Cardiac fibroblast (primary cell): ENCODE measurements around the gene PRKCA.

Source experiments
- DNase-seq, 2 donors: peaks; one replicate each; pipeline versions ENCODE4 v3.0.0 to v3.0.0-alpha.2; 2010; ENCODE audit warnings: low read depth in 2 of 2
- H3K4me3 ChIP-seq, 2 donors: replicated peaks in 1 of 2; 1 replicate in 1 of 2; 2 replicates in 1 of 2; pipeline ENCODE4 v1.5.1; 2011; ENCODE audit warnings: low read depth in 2 of 2, low read length in 2 of 2, mild to moderate bottlenecking in 2 of 2, moderate library complexity in 1 of 2
- CTCF ChIP-seq: IDR thresholded peaks from one replicate; pipeline ENCODE4 v1.5.1; 2011; ENCODE audit warnings: low read depth, mild to moderate bottlenecking, low read length, inconsistent platforms

PRKCA gene

GRCh38 chr17:66811683-66812054, 509.3 kb downstream of the PRKCA start:
- no peak for DNase-seq
- no peak for TF ChIP-seq CTCF
- no peak overlapping the region for H3K4me3 ChIP-seq

- no peak for DNase-seq
- no peak overlapping the region for H3K4me3 ChIP-seq
- TF ChIP-seq CTCF = no peak
Measured at GRCh38 chr17:66812571-66812970, 510.2 kb downstream of the PRKCA start.

- no peak overlapping the region for H3K4me3 ChIP-seq
- no peak for DNase-seq
- TF ChIP-seq CTCF = no peak
Measured at GRCh38 chr17:66813296-66813695, 510.9 kb downstream of the PRKCA start.

- no peak for TF ChIP-seq CTCF
- DNase-seq = no peak
- no peak overlapping the region for H3K4me3 ChIP-seq
Measured at GRCh38 chr17:66814026-66814425, 511.6 kb downstream of the PRKCA start.

GRCh38 chr17:66814570-66814969, 512.2 kb downstream of the PRKCA start:
- no peak for TF ChIP-seq CTCF
- no peak overlapping the region for H3K4me3 ChIP-seq
- no peak for DNase-seq

GRCh38 chr17:66817750-66818149, 515.3 kb downstream of the PRKCA start:
- H3K4me3 ChIP-seq = no peak overlapping the region
- TF ChIP-seq CTCF = no peak
- no peak for DNase-seq

- H3K4me3 ChIP-seq = no peak overlapping the region
Measured at GRCh38 chr17:66819466-66819865, 517.1 kb downstream of the PRKCA start.

More at GRCh38 chr17:66819466-66819865, 517.1 kb downstream of the PRKCA start:
- DNase-seq = no peak
- no peak for TF ChIP-seq CTCF
